Liver (tissue), 9 donors: ENCODE measurements around the gene BEGAIN. TPM values are rescaled to one million over a fixed set of nuclear protein-coding genes. Genes with fewer than 3 reads are reported as not detected.

Experiments
- DNase-seq: peaks from one replicate; pipeline ENCODE4 v3.0.0-alpha.2; 2017; ENCODE audit warnings: low spot score
- H3K27ac ChIP-seq, 2 donors: one replicate each; pipeline ENCODE4 v1.7.0; 2013; ENCODE audit warnings: inconsistent platforms in 2 of 2, low read length in 2 of 2, control low read depth in 1 of 2, low read depth in 1 of 2, mild to moderate bottlenecking in 1 of 2
- H3K27me3 ChIP-seq, 4 donors: one replicate each; pipeline versions ENCODE4 v1.6.1 to v1.7.0; 2013; ENCODE audit warnings: low read length in 3 of 4, inconsistent platforms in 1 of 4, mild to moderate bottlenecking in 1 of 4, moderate library complexity in 1 of 4; ENCODE audit not compliant: control insufficient read depth in 4 of 4, insufficient read depth in 4 of 4
- H3K36me3 ChIP-seq, 4 donors: one replicate each; pipeline versions ENCODE4 v1.6.1 to v1.7.0; 2013; ENCODE audit warnings: low read length in 3 of 4, mild to moderate bottlenecking in 3 of 4, low read depth in 1 of 4, moderate library complexity in 1 of 4; ENCODE audit not compliant: control insufficient read depth in 4 of 4, insufficient read depth in 3 of 4
- H3K4me1 ChIP-seq, 4 donors: one replicate each; pipeline versions ENCODE4 v1.6.1 to v1.7.0; 2013; ENCODE audit warnings: low read length in 3 of 4, mild to moderate bottlenecking in 3 of 4, moderate library complexity in 1 of 4; ENCODE audit not compliant: control insufficient read depth in 4 of 4, insufficient read depth in 4 of 4
- H3K4me3 ChIP-seq, 3 donors: one replicate each; pipeline versions ENCODE4 v1.6.1 to v1.7.0; 2013; ENCODE audit warnings: low read length in 3 of 3, control low read depth in 1 of 3, low read depth in 1 of 3, mild to moderate bottlenecking in 1 of 3
- H3K9ac ChIP-seq, 2 donors: one replicate each; pipeline ENCODE4 v1.7.0; 2013; ENCODE audit warnings: low read length in 2 of 2, mild to moderate bottlenecking in 2 of 2, moderate library complexity in 2 of 2, control low read depth in 1 of 2, low read depth in 1 of 2
- H3K9me3 ChIP-seq, 4 donors: one replicate each; pipeline versions ENCODE4 v1.6.1 to v1.7.0; 2013; ENCODE audit warnings: low read length in 3 of 4; ENCODE audit not compliant: control insufficient read depth in 4 of 4
- EGR1 ChIP-seq, 2 donors: IDR thresholded peaks; 2 replicates each; pipeline ENCODE4 v1.6.1; 2016 to 2018; ENCODE audit warnings: antibody characterized with exemption in 2 of 2, low read depth in 2 of 2
- FOXA2 ChIP-seq: IDR thresholded peaks from 2 replicates; pipeline ENCODE4 v1.6.1; 2016; ENCODE audit warnings: antibody characterized with exemption
- GABPA ChIP-seq, 2 donors: IDR thresholded peaks in 1 of 2; conservative IDR thresholded peaks in 1 of 2; 2 replicates each; pipeline ENCODE4 v1.6.1; 2016; ENCODE audit warnings: antibody characterized with exemption in 2 of 2, mild to moderate bottlenecking in 1 of 2, moderate library complexity in 1 of 2
- HNF4A ChIP-seq, 2 donors: conservative IDR thresholded peaks; 2 replicates each; pipeline ENCODE4 v1.6.1; 2016; ENCODE audit warnings: antibody characterized with exemption in 2 of 2, mild to moderate bottlenecking in 2 of 2
- HNF4G ChIP-seq: IDR thresholded peaks from 2 replicates; pipeline ENCODE4 v1.6.1; 2016; ENCODE audit warnings: antibody characterized with exemption
- JUND ChIP-seq, 2 donors: IDR thresholded peaks; 2 replicates each; pipeline ENCODE4 v1.6.1; 2016; ENCODE audit warnings: antibody characterized with exemption in 2 of 2
- NR2F2 ChIP-seq: IDR thresholded peaks from 2 replicates; pipeline ENCODE4 v1.6.1; 2016; ENCODE audit warnings: antibody characterized with exemption
- RAD21 ChIP-seq, 2 donors: IDR thresholded peaks; 2 replicates each; pipeline ENCODE4 v1.6.1; 2016; ENCODE audit warnings: antibody characterized with exemption in 2 of 2, mild to moderate bottlenecking in 2 of 2
- RXRA ChIP-seq, 2 donors: IDR thresholded peaks; 2 replicates each; pipeline ENCODE4 v1.6.1; 2017 to 2018; ENCODE audit warnings: antibody characterized with exemption in 2 of 2, mild to moderate bottlenecking in 1 of 2
- TAF1 ChIP-seq: conservative IDR thresholded peaks from 2 replicates; pipeline ENCODE4 v1.6.1; 2016; ENCODE audit warnings: antibody characterized with exemption, mild to moderate bottlenecking
- YY1 ChIP-seq: IDR thresholded peaks from 2 replicates; pipeline ENCODE4 v1.6.1; 2016; ENCODE audit warnings: antibody characterized with exemption, mild to moderate bottlenecking
- WGBS: extraction: QIAGEN DNeasy Blood & Tissue Kit; methylation state at CpG from one replicate; pipeline ENCODE4 v1.1.7; 2013; 5-methylcytosine and 5-hydroxymethylcytosine counted together
- polyA plus RNA-seq, 2 donors: library from polyadenylated mRNA; stranded (reverse) in 1 of 2; unstranded in 1 of 2; fragments of 200-250 nt in 1 of 2; fragments of >200 nt in 1 of 2; fragmentation: Nextera tagmentation in 1 of 2; extraction: Ambion mirVana in 1 of 2; gene quantifications; one replicate each; pipeline versions ENCODE4 v1.2.1 to v1.2.3, GENCODE V29; 2013 to 2015
- total RNA-seq, 2 donors: library from RNA; depleted of rRNA; stranded (reverse); fragments of >200 nt; gene quantifications; one replicate each; pipeline ENCODE4 v1.2.3, GENCODE V29; 2014
- TF ChIP-seq, protein P1 (sequence below): IDR thresholded peaks from 2 replicates; pipeline ENCODE4 v1.6.1; 2016; ENCODE audit warnings: antibody characterized with exemption, mild to moderate bottlenecking
- TF ChIP-seq, protein P2 (sequence below): fragments of 150-350 bp; IDR thresholded peaks from 2 replicates; pipeline ENCODE4 v1.5.1; 2017; ENCODE audit warnings: improper control_type of control experiment, low read depth, low read length; ENCODE audit not compliant: missing input control
- TF ChIP-seq, protein P3 (sequence below): IDR thresholded peaks from 2 replicates; pipeline ENCODE4 v1.6.1; 2016; ENCODE audit warnings: antibody characterized with exemption
- TF ChIP-seq, protein P4 (sequence below): IDR thresholded peaks from 2 replicates; pipeline ENCODE4 v1.6.1; 2016; ENCODE audit warnings: antibody characterized with exemption
- TF ChIP-seq, protein P5 (sequence below): IDR thresholded peaks from 2 replicates; pipeline ENCODE4 v1.6.1; 2016; ENCODE audit warnings: antibody characterized with exemption
- donor health status: healthy.
- donor health status: healthy.
- donor health status: healthy.
- donor health status: healthy.
- donor health status: healthy.

The BEGAIN gene
- total and polyA plus RNA-seq, 4 donors = 0.11 to 1.9 (median 0.29) TPM

DNA sequence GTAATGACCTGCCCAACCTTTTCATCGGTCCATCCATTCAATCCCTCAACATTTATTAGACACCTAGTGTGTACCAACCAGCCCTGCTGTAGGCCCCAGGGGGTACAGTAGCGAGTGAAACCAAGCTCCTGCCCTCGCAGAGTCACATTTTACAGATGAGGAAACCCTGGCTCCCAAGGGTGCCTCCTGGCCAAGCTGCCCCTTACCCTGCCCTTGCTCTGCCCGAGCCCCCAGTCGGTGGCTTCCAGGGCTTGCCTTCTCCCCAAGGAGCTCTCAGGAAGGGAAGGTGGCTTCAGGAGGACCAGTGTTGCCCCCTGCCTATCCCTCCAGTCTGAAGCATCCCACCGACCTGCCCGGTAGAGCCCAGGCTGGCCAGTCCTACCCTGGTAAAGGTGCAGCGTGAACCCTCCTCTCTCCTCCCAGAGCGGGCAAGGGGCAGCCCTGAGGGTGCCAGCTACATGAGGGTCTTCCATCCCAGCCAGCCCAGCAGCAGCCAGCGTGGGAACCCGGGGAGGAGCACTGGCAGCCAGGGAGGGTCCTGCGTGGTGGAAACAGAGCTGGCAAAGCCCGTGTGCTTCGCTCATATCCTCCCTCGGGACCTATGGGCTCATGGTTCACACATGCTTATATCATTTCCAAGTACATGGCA is 670 bp upstream of the BEGAIN start:
- no peak for TF ChIP-seq RAD21 (IDR thresholded peaks at IDR 0.05)
- TF ChIP-seq, protein P1, sequence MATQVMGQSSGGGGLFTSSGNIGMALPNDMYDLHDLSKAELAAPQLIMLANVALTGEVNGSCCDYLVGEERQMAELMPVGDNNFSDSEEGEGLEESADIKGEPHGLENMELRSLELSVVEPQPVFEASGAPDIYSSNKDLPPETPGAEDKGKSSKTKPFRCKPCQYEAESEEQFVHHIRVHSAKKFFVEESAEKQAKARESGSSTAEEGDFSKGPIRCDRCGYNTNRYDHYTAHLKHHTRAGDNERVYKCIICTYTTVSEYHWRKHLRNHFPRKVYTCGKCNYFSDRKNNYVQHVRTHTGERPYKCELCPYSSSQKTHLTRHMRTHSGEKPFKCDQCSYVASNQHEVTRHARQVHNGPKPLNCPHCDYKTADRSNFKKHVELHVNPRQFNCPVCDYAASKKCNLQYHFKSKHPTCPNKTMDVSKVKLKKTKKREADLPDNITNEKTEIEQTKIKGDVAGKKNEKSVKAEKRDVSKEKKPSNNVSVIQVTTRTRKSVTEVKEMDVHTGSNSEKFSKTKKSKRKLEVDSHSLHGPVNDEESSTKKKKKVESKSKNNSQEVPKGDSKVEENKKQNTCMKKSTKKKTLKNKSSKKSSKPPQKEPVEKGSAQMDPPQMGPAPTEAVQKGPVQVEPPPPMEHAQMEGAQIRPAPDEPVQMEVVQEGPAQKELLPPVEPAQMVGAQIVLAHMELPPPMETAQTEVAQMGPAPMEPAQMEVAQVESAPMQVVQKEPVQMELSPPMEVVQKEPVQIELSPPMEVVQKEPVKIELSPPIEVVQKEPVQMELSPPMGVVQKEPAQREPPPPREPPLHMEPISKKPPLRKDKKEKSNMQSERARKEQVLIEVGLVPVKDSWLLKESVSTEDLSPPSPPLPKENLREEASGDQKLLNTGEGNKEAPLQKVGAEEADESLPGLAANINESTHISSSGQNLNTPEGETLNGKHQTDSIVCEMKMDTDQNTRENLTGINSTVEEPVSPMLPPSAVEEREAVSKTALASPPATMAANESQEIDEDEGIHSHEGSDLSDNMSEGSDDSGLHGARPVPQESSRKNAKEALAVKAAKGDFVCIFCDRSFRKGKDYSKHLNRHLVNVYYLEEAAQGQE = no peak
- TF ChIP-seq, protein P2, sequence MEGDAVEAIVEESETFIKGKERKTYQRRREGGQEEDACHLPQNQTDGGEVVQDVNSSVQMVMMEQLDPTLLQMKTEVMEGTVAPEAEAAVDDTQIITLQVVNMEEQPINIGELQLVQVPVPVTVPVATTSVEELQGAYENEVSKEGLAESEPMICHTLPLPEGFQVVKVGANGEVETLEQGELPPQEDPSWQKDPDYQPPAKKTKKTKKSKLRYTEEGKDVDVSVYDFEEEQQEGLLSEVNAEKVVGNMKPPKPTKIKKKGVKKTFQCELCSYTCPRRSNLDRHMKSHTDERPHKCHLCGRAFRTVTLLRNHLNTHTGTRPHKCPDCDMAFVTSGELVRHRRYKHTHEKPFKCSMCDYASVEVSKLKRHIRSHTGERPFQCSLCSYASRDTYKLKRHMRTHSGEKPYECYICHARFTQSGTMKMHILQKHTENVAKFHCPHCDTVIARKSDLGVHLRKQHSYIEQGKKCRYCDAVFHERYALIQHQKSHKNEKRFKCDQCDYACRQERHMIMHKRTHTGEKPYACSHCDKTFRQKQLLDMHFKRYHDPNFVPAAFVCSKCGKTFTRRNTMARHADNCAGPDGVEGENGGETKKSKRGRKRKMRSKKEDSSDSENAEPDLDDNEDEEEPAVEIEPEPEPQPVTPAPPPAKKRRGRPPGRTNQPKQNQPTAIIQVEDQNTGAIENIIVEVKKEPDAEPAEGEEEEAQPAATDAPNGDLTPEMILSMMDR = no peak
- no peak for TF ChIP-seq YY1
- TF ChIP-seq HNF4G = no peak
- no peak for TF ChIP-seq NR2F2
- TF ChIP-seq JUND (IDR thresholded peaks at IDR 0.05) = no peak
- TF ChIP-seq HNF4A (conservative IDR thresholded peaks at IDR 0.05) = no peak
- TF ChIP-seq RXRA (IDR thresholded peaks at IDR 0.05) = no peak
- TF ChIP-seq, protein P3, sequence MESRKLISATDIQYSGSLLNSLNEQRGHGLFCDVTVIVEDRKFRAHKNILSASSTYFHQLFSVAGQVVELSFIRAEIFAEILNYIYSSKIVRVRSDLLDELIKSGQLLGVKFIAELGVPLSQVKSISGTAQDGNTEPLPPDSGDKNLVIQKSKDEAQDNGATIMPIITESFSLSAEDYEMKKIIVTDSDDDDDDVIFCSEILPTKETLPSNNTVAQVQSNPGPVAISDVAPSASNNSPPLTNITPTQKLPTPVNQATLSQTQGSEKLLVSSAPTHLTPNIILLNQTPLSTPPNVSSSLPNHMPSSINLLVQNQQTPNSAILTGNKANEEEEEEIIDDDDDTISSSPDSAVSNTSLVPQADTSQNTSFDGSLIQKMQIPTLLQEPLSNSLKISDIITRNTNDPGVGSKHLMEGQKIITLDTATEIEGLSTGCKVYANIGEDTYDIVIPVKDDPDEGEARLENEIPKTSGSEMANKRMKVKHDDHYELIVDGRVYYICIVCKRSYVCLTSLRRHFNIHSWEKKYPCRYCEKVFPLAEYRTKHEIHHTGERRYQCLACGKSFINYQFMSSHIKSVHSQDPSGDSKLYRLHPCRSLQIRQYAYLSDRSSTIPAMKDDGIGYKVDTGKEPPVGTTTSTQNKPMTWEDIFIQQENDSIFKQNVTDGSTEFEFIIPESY = no peak
- no peak for TF ChIP-seq TAF1
- no peak for TF ChIP-seq GABPA (IDR thresholded peaks at IDR 0.05 in 1 of 2, conservative IDR thresholded peaks at IDR 0.05 in 1 of 2)
- TF ChIP-seq EGR1 (IDR thresholded peaks at IDR 0.05; ENCODE audit: low read depth in 2 of 2) = no peak
- TF ChIP-seq, protein P4, sequence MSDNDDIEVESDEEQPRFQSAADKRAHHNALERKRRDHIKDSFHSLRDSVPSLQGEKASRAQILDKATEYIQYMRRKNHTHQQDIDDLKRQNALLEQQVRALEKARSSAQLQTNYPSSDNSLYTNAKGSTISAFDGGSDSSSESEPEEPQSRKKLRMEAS = no peak
- TF ChIP-seq FOXA2 = no peak
- TF ChIP-seq, protein P5, sequence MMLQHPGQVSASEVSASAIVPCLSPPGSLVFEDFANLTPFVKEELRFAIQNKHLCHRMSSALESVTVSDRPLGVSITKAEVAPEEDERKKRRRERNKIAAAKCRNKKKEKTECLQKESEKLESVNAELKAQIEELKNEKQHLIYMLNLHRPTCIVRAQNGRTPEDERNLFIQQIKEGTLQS = no peak
- Histone ChIP-seq H3K27ac (no peak overlapping the region), H3K9me3 (no peaks in the 10 kb centered on the region), H3K9ac (no peak overlapping the region), H3K27me3 (peaks cover 0 to 7% (median 0%) of the 10 kb centered on the region in 4 donors), H3K4me1 (peaks cover 0 to 7% (median 6%) of the 10 kb centered on the region in 4 donors), H3K36me3 (no peaks in the 10 kb centered on the region), H3K4me3 (no peak overlapping the region)
- no peak for DNase-seq
- 57% methylated on average over 15 of the region's 15 CpGs for WGBS
